Measurements from ENCODE around the gene CSNK1G2.

CSNK1G2 gene

DNA sequence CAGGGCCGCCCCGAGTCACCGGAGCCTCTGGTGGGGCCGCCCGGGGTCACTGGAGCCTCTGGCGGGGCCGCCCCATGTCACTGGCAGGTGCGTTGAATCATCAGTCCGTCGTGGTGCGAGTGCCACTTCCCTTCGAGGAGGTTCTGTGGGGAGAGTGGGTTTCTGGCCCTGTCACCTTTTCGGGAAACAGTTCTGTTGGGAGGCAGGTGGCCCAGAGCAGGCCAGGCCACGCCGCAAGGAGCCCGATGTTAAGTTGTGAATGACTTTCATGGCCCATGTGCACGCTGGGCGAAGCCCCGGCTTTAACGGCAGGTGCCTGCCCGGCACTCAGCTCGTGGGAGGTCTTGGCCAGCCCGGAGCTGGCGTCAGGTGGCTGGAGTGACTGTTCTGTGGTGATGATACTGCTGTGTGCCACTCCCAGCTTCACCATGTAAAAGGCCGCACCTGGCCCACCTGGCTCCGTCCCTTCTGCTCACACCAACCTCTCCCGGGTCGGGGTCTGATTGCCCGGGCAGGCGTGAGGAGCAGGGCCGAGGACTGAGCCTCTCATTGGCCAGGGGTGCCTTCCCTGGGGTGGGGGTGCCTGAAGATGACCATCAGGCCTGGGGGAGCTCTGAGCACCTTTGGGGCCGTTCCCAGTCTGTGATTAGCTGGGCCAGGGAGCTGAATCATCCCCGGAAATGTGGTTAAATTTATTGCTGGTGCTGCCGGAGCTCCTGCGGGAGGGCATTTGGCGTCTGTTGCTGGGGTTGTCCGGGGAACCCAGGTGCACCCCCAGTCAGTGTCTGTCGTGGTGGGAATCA lies 29.2 kb downstream of the CSNK1G2 start:
- no peak for TF ChIP-seq ZFX (IDR thresholded peaks at IDR 0.05)
- no peak for TF ChIP-seq CTCF (conservative IDR thresholded peaks at IDR 0.05)
- H3K27ac ChIP-seq: no peak overlapping the region

GRCh38 chr19:1970806-1971502 lies 30.0 kb downstream of the CSNK1G2 start:
- no peak overlapping the region for H3K27ac ChIP-seq
- TF ChIP-seq CTCF (conservative IDR thresholded peaks at IDR 0.05): no peak
- no peak for TF ChIP-seq ZFX (IDR thresholded peaks at IDR 0.05)

DNA sequence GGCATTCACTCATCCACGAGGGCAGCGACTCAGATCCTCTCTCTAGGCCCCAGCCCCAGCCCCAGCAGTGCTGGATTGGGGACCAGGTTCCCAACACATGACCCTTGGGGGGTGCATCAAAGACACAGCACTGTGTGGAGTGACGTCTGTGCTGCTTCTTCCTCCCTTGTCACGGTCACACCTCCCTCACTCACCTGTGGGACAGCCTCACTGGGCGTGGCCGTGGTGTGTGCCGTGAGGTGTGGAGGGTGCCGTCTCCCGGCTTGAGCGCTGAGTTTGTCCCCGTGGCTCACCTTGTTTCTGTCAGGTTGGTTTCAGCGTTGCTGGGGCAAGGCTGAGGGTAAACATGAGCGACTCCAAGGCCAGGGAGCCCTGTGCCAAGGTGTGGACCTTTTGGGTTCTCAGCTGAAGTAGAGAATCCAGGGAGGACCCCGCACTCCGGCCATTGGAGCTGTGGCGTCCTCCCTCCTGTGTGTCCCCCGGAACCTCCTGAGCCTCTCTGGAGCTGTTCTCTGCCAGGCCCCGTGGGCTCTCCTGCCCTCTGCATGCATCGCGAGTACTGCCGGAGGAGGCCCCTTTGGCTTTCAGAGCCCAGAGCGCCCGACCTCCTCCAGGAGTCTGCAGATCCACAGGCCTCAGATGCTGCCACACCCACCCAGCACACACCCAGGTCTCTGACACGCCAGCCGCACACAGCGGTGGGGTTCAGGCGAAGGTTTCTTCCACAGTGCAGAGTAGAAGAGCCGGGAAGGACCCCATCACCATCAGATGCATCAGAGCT lies 33.6 kb downstream of the CSNK1G2 start:
- no peak for TF ChIP-seq CTCF (conservative IDR thresholded peaks at IDR 0.05)
- no peak overlapping the region for H3K27ac ChIP-seq

DNA sequence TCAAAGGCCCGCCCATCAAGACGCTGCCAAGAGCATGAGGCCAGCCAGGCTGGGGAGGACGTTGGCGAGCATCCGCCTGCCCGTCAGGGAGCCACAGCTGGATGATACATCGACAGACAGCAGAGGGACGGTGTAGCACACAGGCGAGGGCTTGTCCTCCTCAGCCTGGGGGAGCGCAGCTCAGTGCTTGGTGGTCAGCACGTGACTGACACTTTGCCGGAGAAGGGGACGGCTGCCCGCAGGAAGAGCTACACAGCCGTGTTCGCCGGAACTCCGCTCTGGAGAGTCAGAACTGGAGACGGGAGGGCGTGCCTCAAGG lies 34.1 kb downstream of the CSNK1G2 start:
- no peak overlapping the region for H3K27ac ChIP-seq
- TF ChIP-seq CTCF (conservative IDR thresholded peaks at IDR 0.05) (no peak), ZFX (IDR thresholded peaks at IDR 0.05) (no peak)

- H3K27ac ChIP-seq: peak overlapping the region; percentile 83; the same call in 1 of the 2 replicates
- TF ChIP-seq CTCF (conservative IDR thresholded peaks at IDR 0.05) (no peak), ZFX (IDR thresholded peaks at IDR 0.05) (no peak)
Measured at GRCh38 chr19:1977120-1977519, 36.1 kb downstream of the CSNK1G2 start.

- peak overlapping the region; percentile 83 for H3K27ac ChIP-seq
- TF ChIP-seq CTCF (conservative IDR thresholded peaks at IDR 0.05) (no peak), ZFX (IDR thresholded peaks at IDR 0.05) (no peak)
Measured at GRCh38 chr19:1978346-1978894, 37.4 kb downstream of the CSNK1G2 start.
